HepG2 (cell line): Measurements from ENCODE around the gene ANKRD61. TPM values are rescaled to one million over a fixed set of nuclear protein-coding genes. Genes with fewer than 3 reads are reported as not detected.

Experiments used
- AKNA ChIP-seq: sonication (generic); formaldehyde crosslinking; IDR thresholded peaks from 2 replicates; pipeline ENCODE4 v1.4.0; 2020; ENCODE audit warnings: missing genetic modification reagents, borderline replicate concordance
- KIAA2018 ChIP-seq: sonication (generic); formaldehyde crosslinking; IDR thresholded peaks from 2 replicates; pipeline ENCODE4 v1.5.0; 2020; ENCODE audit warnings: mild to moderate bottlenecking, missing genetic modification reagents, borderline replicate concordance
- ZBTB21 ChIP-seq: sonication (generic); formaldehyde crosslinking; IDR thresholded peaks from 2 replicates; pipeline ENCODE4 v1.4.0; 2020; ENCODE audit warnings: missing genetic modification reagents
- ZNF281 ChIP-seq: sonication (generic); formaldehyde crosslinking; IDR thresholded peaks from 2 replicates; pipeline ENCODE4 v1.4.0; 2020; ENCODE audit warnings: missing genetic modification reagents, borderline replicate concordance
- ZNF296 ChIP-seq: sonication (generic); formaldehyde crosslinking; conservative IDR thresholded peaks from 2 replicates; pipeline ENCODE4 v1.5.0; 2020; ENCODE audit warnings: mild to moderate bottlenecking, missing genetic modification reagents
- ZNF619 ChIP-seq: sonication (generic); formaldehyde crosslinking; IDR thresholded peaks from 2 replicates; pipeline ENCODE4 v1.4.0; 2020; ENCODE audit warnings: mild to moderate bottlenecking, missing genetic modification reagents
- ZNF720 ChIP-seq: sonication (generic); formaldehyde crosslinking; IDR thresholded peaks from 2 replicates; pipeline ENCODE4 v1.4.0; 2020; ENCODE audit warnings: missing genetic modification reagents
- ZSCAN25 ChIP-seq: sonication (generic); formaldehyde crosslinking; IDR thresholded peaks from 2 replicates; pipeline ENCODE4 v1.8.0; 2022; ENCODE audit warnings: mild to moderate bottlenecking, missing genetic modification reagents
- polyA plus RNA-seq, 8 experiments: library from polyadenylated mRNA; depleted of rRNA in 3 of 8; stranded (reverse) in 7 of 8; unstranded in 1 of 8; fragments of >200 nt; fragmentation: Illumina TruSeq in 4 of 8; extraction: Trizol in 4 of 8; gene quantifications; 2 replicates each; pipeline versions ENCODE4 v1.2.1 to v1.2.3, GENCODE V29; 2011 to 2016; ENCODE audit warnings: low read depth in 4 of 8, missing spikeins in 1 of 8, mixed read lengths in 1 of 8; ENCODE audit not compliant: insufficient read depth in 1 of 8
- total RNA-seq, 5 experiments: library from RNA; depleted of rRNA; stranded (reverse); fragments of >200 nt; fragmentation: Illumina TruSeq; extraction: Trizol; gene quantifications; 2 replicates each; pipeline ENCODE4 v1.2.3, GENCODE V29; 2016; ENCODE audit warnings: low read depth in 1 of 5

Gene ANKRD61
- total and polyA plus RNA-seq, 2 of the 13 experiments (the other 11 are each of a cell fraction or from before 2014, with no cell fraction given) = 0.13 TPM; not detected in 1

GRCh38 chr7:6008668-6009611, 22.2 kb upstream of the ANKRD61 start, which contains the start of the genes AIMP2 and PMS2 (continued):
- TF ChIP-seq ZNF720 (CRISPR knock-in tag) = peak; percentile 72; the same call in 1 of the 2 replicates
- peak; percentile 100 for TF ChIP-seq ZNF619 (CRISPR knock-in tag)
- TF ChIP-seq ZBTB21 = peak; percentile 62; the same call in 1 of the 2 replicates
- TF ChIP-seq AKNA (CRISPR knock-in tag) = peak; percentile 97
- TF ChIP-seq KIAA2018 = peak; percentile 97; the same call in 1 of the 2 replicates
- TF ChIP-seq ZNF296 (CRISPR knock-in tag) = peak; percentile 88
- TF ChIP-seq ZSCAN25 (CRISPR knock-in tag) = peak; percentile 91; the same call in 1 of the 2 replicates
- TF ChIP-seq ZNF281 (CRISPR knock-in tag) = peak; percentile 84
